Measurements from ENCODE around the gene MTAP.

GRCh38 chr9:21761309-21761901, 41.0 kb upstream of the MTAP start:
- TF ChIP-seq CTCF (conservative IDR thresholded peaks at IDR 0.05) (no peak), ZFX (IDR thresholded peaks at IDR 0.05) (no peak)
